Upper lobe of left lung (tissue), 6 donors: Measurements from ENCODE around the gene XCR1. TPM values are rescaled to one million over a fixed set of nuclear protein-coding genes. Genes with fewer than 3 reads are reported as not detected.
A peak's percentile ranks its signal among the peaks of the same experiment; 100 is the strongest.
"Not testable (repeated sequence)": the region's sequence is repeated elsewhere in the genome, so short reads cannot be mapped to it uniquely, and the experiment has no call there.

Source experiments
- ATAC-seq, 2 donors: fragments of 200-7000 bp; cut with Tn5 transposase; one replicate each; pipeline ENCODE4 v1.9.1; 2022; ENCODE audit warnings: mild to moderate bottlenecking in 2 of 2, moderate library complexity in 2 of 2; ENCODE audit not compliant: low FRiP score in 2 of 2
- DNase-seq, 2 donors: peaks; one replicate each; pipeline ENCODE4 v3.0.0-alpha.2; 2019 to 2020
- H3K27ac ChIP-seq, 4 donors: fragments of 200-600 bp; sonication (generic); one replicate each; pipeline ENCODE4 v1.5.1; 2016 to 2019
- H3K27me3 ChIP-seq, 4 donors: fragments of 200-600 bp; sonication (generic); one replicate each; pipeline ENCODE4 v1.5.1; 2017 to 2019
- H3K36me3 ChIP-seq, 4 donors: fragments of 200-600 bp; sonication (generic); one replicate each; pipeline ENCODE4 v1.5.1; 2016 to 2019
- H3K4me1 ChIP-seq, 4 donors: fragments of 200-600 bp; sonication (generic); one replicate each; pipeline ENCODE4 v1.5.1; 2018 to 2019
- H3K4me3 ChIP-seq, 4 donors: fragments of 200-600 bp; sonication (generic); one replicate each; pipeline ENCODE4 v1.5.1; 2017 to 2019; ENCODE audit warnings: mild to moderate bottlenecking in 2 of 4, moderate library complexity in 1 of 4
- H3K9me3 ChIP-seq, 4 donors: fragments of 200-600 bp; sonication (generic); one replicate each; pipeline ENCODE4 v1.5.1; 2018 to 2019
- CTCF ChIP-seq, 6 experiments: fragments of 450-650 bp in 4 of 6; fragments of 200-600 bp in 2 of 6; sonication (generic) in 2 of 6; IDR thresholded peaks; one replicate each; pipeline ENCODE4 v1.5.1; 2016 to 2019; ENCODE audit warnings: antibody characterized with exemption in 6 of 6
- EP300 ChIP-seq, 4 donors: sonication (generic); formaldehyde crosslinking; IDR thresholded peaks; one replicate each; pipeline ENCODE4 v1.5.1; 2017; ENCODE audit warnings: antibody characterized with exemption in 4 of 4, control low read depth in 2 of 4
- POLR2A ChIP-seq, 4 donors: fragments of 450-650 bp; IDR thresholded peaks; one replicate each; pipeline ENCODE4 v1.5.1; 2016 to 2017; ENCODE audit warnings: antibody characterized with exemption in 4 of 4, mild to moderate bottlenecking in 2 of 4
- POLR2AphosphoS5 ChIP-seq, 2 donors: sonication (generic); formaldehyde crosslinking; IDR thresholded peaks; one replicate each; pipeline ENCODE4 v1.5.1; 2017; ENCODE audit warnings: antibody characterized with exemption in 2 of 2
- WGBS, 2 donors: methylation state at CpG; one replicate each; pipeline ENCODE4 v1.1.5; 2017 to 2018; 5-methylcytosine and 5-hydroxymethylcytosine counted together
- total RNA-seq, 6 donors: library from RNA; depleted of rRNA in 4 of 6; stranded (reverse); fragments of >200 nt in 4 of 6; gene quantifications; one replicate each; pipeline versions ENCODE4 v1.1.0 to v1.2.1, GENCODE V29; 2016 to 2021
- donor health status: DM: no; HTN: no; CAD: no; lungs with moderate emphysema.
- donor health status: DM: no; HTN: yes; CAD: no; lungs with severe emphysema.

Gene XCR1
- total RNA-seq, 6 donors from 2014 or later = 0.15 to 0.47 (median 0.28) TPM; not detected in 2

GRCh38 chr3:46008058-46008457 lies 19.2 kb downstream of the XCR1 start:
- Histone ChIP-seq H3K36me3 (no peaks in the 10 kb centered on the region), H3K4me1 (peaks cover 7 to 13% (median 11%) of the 10 kb centered on the region in 4 donors), H3K27me3 (no peaks in the 10 kb centered on the region), H3K27ac (no peak overlapping the region), H3K9me3 (no peaks in the 10 kb centered on the region), H3K4me3 (no peak overlapping the region)
- WGBS, 2 donors = 68 to 90% methylated on average over 6 of the region's 6 CpGs
- TF ChIP-seq POLR2AphosphoS5 (IDR thresholded peaks at IDR 0.05) (no peak), POLR2A (IDR thresholded peaks at IDR 0.05) (no peak), CTCF (IDR thresholded peaks at IDR 0.05) (no peak), EP300 (IDR thresholded peaks at IDR 0.05) (no peak)
- ATAC-seq (no peak), DNase-seq (no peak)

- H3K27me3 ChIP-seq = no peaks in the 10 kb centered on the region
- TF ChIP-seq CTCF (IDR thresholded peaks at IDR 0.05) (no peak), EP300 (IDR thresholded peaks at IDR 0.05) (no peak), POLR2AphosphoS5 (IDR thresholded peaks at IDR 0.05) (no peak)
- H3K36me3 ChIP-seq = no peaks in the 10 kb centered on the region
- no peak overlapping the region for H3K4me3 ChIP-seq
- no peak for DNase-seq
- peak overlapping the region in 2 of 4 donors; percentile 4 to 42 for H3K27ac ChIP-seq
- H3K9me3 ChIP-seq = no peaks in the 10 kb centered on the region
- peaks cover 7 to 13% (median 11%) of the 10 kb centered on the region in 4 donors for H3K4me1 ChIP-seq
- no peak for ATAC-seq
Observed at GRCh38 chr3:46007280-46007679, 20.0 kb downstream of the XCR1 start.

- TF ChIP-seq EP300 (IDR thresholded peaks at IDR 0.05) (peak in 1 of 4 donors; percentile 26), POLR2A (IDR thresholded peaks at IDR 0.05) (no peak), POLR2AphosphoS5 (IDR thresholded peaks at IDR 0.05) (peak in 1 of 2 donors; percentile 42)
- Histone ChIP-seq H3K9me3 (no peaks in the 10 kb centered on the region), H3K27me3 (no peaks in the 10 kb centered on the region), H3K27ac (peak overlapping the region in 2 of 4 donors; percentile 19 to 57), H3K4me1 (peaks cover 7 to 13% (median 11%) of the 10 kb centered on the region in 4 donors), H3K36me3 (no peaks in the 10 kb centered on the region), H3K4me3 (no peak overlapping the region)
- WGBS, 2 donors = 51 to 54% methylated on average over 5 of the region's 5 CpGs
- DNase-seq = no peak
- ATAC-seq = peak in 1 of 2 donors; percentile 86
Observed at GRCh38 chr3:46006238-46007032, 20.8 kb downstream of the XCR1 start.

GRCh38 chr3:46003706-46004105 lies 23.6 kb downstream of the XCR1 start:
- DNase-seq = not testable (repeated sequence)

GRCh38 chr3:46001178-46001577 lies 26.1 kb downstream of the XCR1 start:
- WGBS, 2 donors = 89 to 91% methylated on average over 2 of the region's 2 CpGs
- no peaks in the 10 kb centered on the region for H3K9me3 ChIP-seq
- H3K4me1 ChIP-seq = peaks cover 4 to 8% (median 6%) of the 10 kb centered on the region in 4 donors
- TF ChIP-seq EP300 (IDR thresholded peaks at IDR 0.05) = no peak
- TF ChIP-seq POLR2AphosphoS5 (IDR thresholded peaks at IDR 0.05) = no peak
- TF ChIP-seq CTCF (IDR thresholded peaks at IDR 0.05) = no peak
- TF ChIP-seq POLR2A (IDR thresholded peaks at IDR 0.05) = no peak
- H3K36me3 ChIP-seq = no peaks in the 10 kb centered on the region
- H3K4me3 ChIP-seq = no peak overlapping the region
- no peak overlapping the region for H3K27ac ChIP-seq
- DNase-seq (no peak), ATAC-seq (no peak)
- no peaks in the 10 kb centered on the region for H3K27me3 ChIP-seq

More at GRCh38 chr3:46003706-46004105, 23.6 kb downstream of the XCR1 start:
- not testable (repeated sequence) for H3K36me3 ChIP-seq, H3K9me3 ChIP-seq, H3K27ac ChIP-seq, ATAC-seq, H3K4me3 ChIP-seq, H3K27me3 ChIP-seq
- peaks cover 7 to 13% (median 11%) of the 10 kb centered on the region in 4 donors for H3K4me1 ChIP-seq

GRCh38 chr3:45997942-45998341 lies 29.3 kb downstream of the XCR1 start:
- Histone ChIP-seq H3K27ac (no peak overlapping the region), H3K4me1 (peaks cover 17 to 31% (median 25%) of the 10 kb centered on the region in 4 donors), H3K27me3 (no peaks in the 10 kb centered on the region), H3K9me3 (no peaks in the 10 kb centered on the region), H3K4me3 (no peak overlapping the region), H3K36me3 (no peaks in the 10 kb centered on the region)
- TF ChIP-seq CTCF (IDR thresholded peaks at IDR 0.05) (no peak), POLR2AphosphoS5 (IDR thresholded peaks at IDR 0.05) (no peak), EP300 (IDR thresholded peaks at IDR 0.05) (no peak), POLR2A (IDR thresholded peaks at IDR 0.05) (no peak)
- WGBS, 2 donors = 77 to 80% methylated on average over 2 of the region's 2 CpGs
- DNase-seq = no peak
- no peak for ATAC-seq

- ATAC-seq, H3K9me3 ChIP-seq, H3K4me3 ChIP-seq, H3K36me3 ChIP-seq, H3K27me3 ChIP-seq, H3K27ac ChIP-seq: not testable (repeated sequence)
- peaks cover 21 to 35% (median 29%) of the 10 kb centered on the region in 4 donors for H3K4me1 ChIP-seq
- WGBS, 2 donors = 91 to 98% methylated on average over 16 to 19 of the region's 19 CpGs
- DNase-seq = peak in 1 of 2 donors; percentile 55
Observed at GRCh38 chr3:45997499-45997898, 29.8 kb downstream of the XCR1 start.
